Transverse colon (tissue), 4 donors: Measurements from ENCODE around the gene AGR2.
A peak's percentile ranks its signal among the peaks of the same experiment; 100 is the strongest.

Experiments used
- CTCF ChIP-seq, 5 experiments: fragments of 200-600 bp in 3 of 5; fragments of 450-650 bp in 2 of 5; sonication (generic) in 3 of 5; IDR thresholded peaks; 1 replicate in 2 of 5; 2 replicates in 3 of 5; pipeline ENCODE4 v1.5.1; 2016 to 2017; ENCODE audit warnings: antibody characterized with exemption in 5 of 5, inconsistent platforms in 3 of 5, mild to moderate bottlenecking in 2 of 5, moderate library complexity in 1 of 5
- POLR2AphosphoS5 ChIP-seq, 3 donors: sonication (generic); formaldehyde crosslinking; IDR thresholded peaks; one replicate each; pipeline ENCODE4 v1.6.1; 2016; ENCODE audit warnings: antibody characterized with exemption in 3 of 3

GRCh38 chr7:16791905-16792698 is 12.7 kb downstream of the AGR2 start:
- TF ChIP-seq CTCF (IDR thresholded peaks at IDR 0.05), result no peak
- peak in 1 of 3 donors; percentile 24 for TF ChIP-seq POLR2AphosphoS5 (IDR thresholded peaks at IDR 0.05)
